Measurements from ENCODE around the gene NFATC4.
A peak's percentile ranks its signal among the peaks of the same experiment; 100 is the strongest.

NFATC4 gene

GRCh38 chr14:24365600-24366412, 2.2 kb upstream of the NFATC4 start:
- peaks cover 0 to 10% of the 10 kb centered on the region in 2 experiments; a peak in 1 of 3 replicates for H3K36me3 ChIP-seq (ENCODE audit: control insufficient read depth in 2 of 2, insufficient read depth in 1 of 2, low read length in 2 of 2)
- peaks cover 12% of the 10 kb centered on the region for H3K4me1 ChIP-seq (ENCODE audit: control insufficient read depth, insufficient read depth, low read length)
- ChIA-PET CTCF (interaction anchor here (0.6 to 2.3 kb wide), 40 partner anchors 8 to 124 kb away, joined by 3 to 96 read pairs (median 4); partner anchors contain the start of genes CBLN3, KHNYN, RIPK3 and SDR39U1), POLR2A (interaction anchor here (0.6 to 2.3 kb wide), 13 partner anchors 9 to 1128 kb away, joined by 3 to 45 read pairs (median 4); partner anchors contain the start of genes CBLN3, KHNYN, NYNRIN and RABGGTA)
- H3K9me3 ChIP-seq (ENCODE audit: control insufficient read depth, insufficient read depth, low read depth, low read length), result no peaks in the 10 kb centered on the region
- H3K4me3 ChIP-seq (ENCODE audit: low read depth, low read length), result peak overlapping the region; percentile 39
- H3K27ac ChIP-seq (ENCODE audit: extremely low read depth, low read depth, low read length), result peak overlapping the region; percentile 97
- no peak for TF ChIP-seq ZNF433 (tag by site-specific recombination; IDR thresholded peaks at IDR 0.05; ENCODE audit: low read depth)
- TF ChIP-seq TRIM28 (IDR thresholded peaks at IDR 0.05; ENCODE audit: borderline replicate concordance, low read length), result 0 out of 2 replicates have a peak, but pooled peaks have one; percentile 40
- peak; percentile 24; the same call in 1 of the 2 replicates for TF ChIP-seq ZNF10 (tag by site-specific recombination; IDR thresholded peaks at IDR 0.05)
- TF ChIP-seq ZBTB10 (tag by site-specific recombination; IDR thresholded peaks at IDR 0.05), result peak; percentile 46; the same call in 1 of the 2 replicates
- TF ChIP-seq KLF17 (tag by site-specific recombination; IDR thresholded peaks at IDR 0.05), result no peak; the same call in 1 of the 2 replicates
- TF ChIP-seq KLF1 (tag by site-specific recombination; IDR thresholded peaks at IDR 0.05), result no peak
- TF ChIP-seq ZNF629 (tag by site-specific recombination; IDR thresholded peaks at IDR 0.05), result peak; percentile 69
- TF ChIP-seq ZNF394 (tag by site-specific recombination; IDR thresholded peaks at IDR 0.05; ENCODE audit: borderline replicate concordance), result no peak
- no peak for TF ChIP-seq ZNF830 (tag by site-specific recombination; IDR thresholded peaks at IDR 0.05; ENCODE audit: low read depth)
- TF ChIP-seq PRDM10 (tag by site-specific recombination; IDR thresholded peaks at IDR 0.05), result peak; percentile 78
- TF ChIP-seq ZNF335 (tag by site-specific recombination; conservative IDR thresholded peaks at IDR 0.05), result no peak; the same call in 1 of the 2 replicates
- peak; percentile 79 for TF ChIP-seq GLIS2 (tag by site-specific recombination; IDR thresholded peaks at IDR 0.05)
- TF ChIP-seq ZNF37A (tag by site-specific recombination; IDR thresholded peaks at IDR 0.05), result no peak
- no peak for TF ChIP-seq ZNF707 (tag by site-specific recombination; IDR thresholded peaks at IDR 0.05)
- no peak for TF ChIP-seq ZNF513 (tag by site-specific recombination; IDR thresholded peaks at IDR 0.05)
- TF ChIP-seq ZSCAN30 (tag by site-specific recombination; IDR thresholded peaks at IDR 0.05), result 0 out of 2 replicates have a peak, but pooled peaks have one; percentile 45
- no peak for TF ChIP-seq ZNF645 (tag by site-specific recombination; IDR thresholded peaks at IDR 0.05)
- peak; percentile 53 for TF ChIP-seq ZBTB20 (tag by site-specific recombination; IDR thresholded peaks at IDR 0.05)
- TF ChIP-seq BCL11A (tag by site-specific recombination; IDR thresholded peaks at IDR 0.05; ENCODE audit: low read depth), result no peak; the same call in 1 of the 2 replicates
- TF ChIP-seq ZNF274 (IDR thresholded peaks at IDR 0.05; ENCODE audit: low read length), result no peak
- no peak for TF ChIP-seq ZNF274 (tag by site-specific recombination; IDR thresholded peaks at IDR 0.05; ENCODE audit: borderline replicate concordance)
- TF ChIP-seq ZNF580 (tag by site-specific recombination; IDR thresholded peaks at IDR 0.05), result no peak
- TF ChIP-seq ZNF302 (tag by site-specific recombination; IDR thresholded peaks at IDR 0.05; ENCODE audit: low read depth), result no peak
- TF ChIP-seq ZNF404 (tag by site-specific recombination; IDR thresholded peaks at IDR 0.05), result no peak
- TF ChIP-seq ZNF658 (tag by site-specific recombination; IDR thresholded peaks at IDR 0.05), result no peak

Measured in HEK293 (cell line).